WERI-Rb-1 (cell line): ENCODE data around the gene MARCHF10.

Experiments
- DNase-seq: peaks from one replicate; pipeline ENCODE4 v3.0.0-alpha.2; 2020
- H3K27ac ChIP-seq: fragments of 250-450 bp; sonication (Bioruptor Pico); 2 replicates; pipeline ENCODE4 v1.5.1; 2020; ENCODE audit warnings: mild to moderate bottlenecking, moderate library complexity
- H3K27me3 ChIP-seq: fragments of 250-450 bp; sonication (Bioruptor Pico); 2 replicates; pipeline ENCODE4 v1.5.1; 2021; ENCODE audit warnings: mild to moderate bottlenecking, low read depth, moderate library complexity; ENCODE audit not compliant: insufficient read depth, severe bottlenecking
- H3K36me3 ChIP-seq: fragments of 250-450 bp; sonication (Bioruptor Pico); 2 replicates; pipeline ENCODE4 v1.5.1; 2020; ENCODE audit warnings: mild to moderate bottlenecking, moderate library complexity
- H3K4me3 ChIP-seq: 2 replicates; pipeline ENCODE4 v1.5.1; 2011; ENCODE audit warnings: low read depth, mild to moderate bottlenecking, control low read depth, low read length
- H3K9me3 ChIP-seq: fragments of 250-450 bp; sonication (Bioruptor Pico); 2 replicates; pipeline ENCODE4 v1.5.1; 2021; ENCODE audit warnings: mild to moderate bottlenecking, moderate library complexity; ENCODE audit not compliant: severe bottlenecking
- CTCF ChIP-seq: IDR thresholded peaks from 2 replicates; pipeline ENCODE4 v1.5.1; 2011; ENCODE audit warnings: low read depth, mild to moderate bottlenecking, control low read depth, inconsistent platforms, low read length

MARCHF10 gene

DNA sequence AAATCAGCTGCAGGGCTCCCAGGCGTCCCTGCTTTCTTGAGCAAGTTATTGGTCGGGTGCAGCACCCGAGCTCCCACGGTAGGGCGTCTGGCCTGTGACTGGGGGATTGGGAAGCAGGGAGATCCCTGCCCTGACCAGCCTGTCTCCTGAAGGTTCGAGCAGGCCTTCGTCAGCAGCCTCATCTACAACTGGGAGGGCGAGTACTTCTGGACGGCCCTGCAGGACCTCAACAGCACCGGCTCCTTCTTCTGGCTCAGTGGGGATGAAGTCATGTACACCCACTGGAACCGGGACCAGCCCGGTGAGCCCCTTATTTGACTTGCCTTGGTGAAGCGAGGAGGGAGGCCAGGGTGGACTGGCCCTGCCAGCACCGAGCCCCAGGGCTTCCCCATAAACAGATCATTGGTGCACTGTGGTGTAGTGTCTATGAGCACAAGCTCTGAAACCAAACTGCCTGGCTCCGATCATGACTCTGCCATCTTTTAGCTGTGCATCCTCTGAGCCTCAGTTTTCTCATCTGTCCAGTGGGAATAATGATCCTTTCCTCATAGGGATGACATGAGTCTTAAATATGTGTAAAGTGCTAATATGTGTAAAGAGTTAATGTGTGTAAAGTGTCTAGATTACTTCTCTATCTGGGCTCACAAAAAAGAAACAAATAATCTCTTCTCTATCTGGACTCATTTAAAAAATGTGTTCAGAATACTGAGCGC lies 131.7 kb downstream of the MARCHF10 start:
- Histone ChIP-seq H3K36me3 (no peaks in the 10 kb centered on the region), H3K27ac (peak overlapping the region; percentile 70), H3K4me3 (no peak overlapping the region), H3K27me3 (no peaks in the 10 kb centered on the region), H3K9me3 (no peaks in the 10 kb centered on the region)
- DNase-seq, result no peak
- no peak for TF ChIP-seq CTCF

GRCh38 chr17:62675701-62676100 lies 132.4 kb downstream of the MARCHF10 start:
- no peaks in the 10 kb centered on the region for H3K36me3 ChIP-seq
- H3K27ac ChIP-seq, result no peak overlapping the region
- H3K27me3 ChIP-seq, result no peaks in the 10 kb centered on the region
- H3K4me3 ChIP-seq, result no peak overlapping the region
- no peak for TF ChIP-seq CTCF
- no peaks in the 10 kb centered on the region for H3K9me3 ChIP-seq
- DNase-seq, result no peak

DNA sequence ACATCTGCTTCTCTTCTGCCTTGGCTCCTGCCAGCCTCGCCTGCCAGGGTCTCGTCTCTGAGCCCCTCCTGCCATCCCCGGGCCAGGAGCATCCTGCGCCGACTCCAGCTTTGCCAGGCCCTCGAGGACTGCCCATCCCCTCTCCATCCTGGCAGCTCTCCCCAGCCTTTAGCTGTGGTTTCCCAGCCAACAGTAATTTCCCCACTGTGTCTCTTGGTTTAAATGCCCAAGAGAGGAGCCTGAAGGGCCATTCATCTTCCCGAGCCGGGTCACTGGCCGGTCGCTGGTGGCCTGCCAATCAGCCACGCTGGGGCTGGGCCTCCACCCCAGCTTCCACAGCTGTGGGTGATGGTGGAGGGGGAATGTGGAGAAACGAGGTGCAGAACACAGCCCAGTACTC lies 132.9 kb downstream of the MARCHF10 start:
- no peak for DNase-seq
- Histone ChIP-seq H3K4me3 (no peak overlapping the region), H3K9me3 (no peaks in the 10 kb centered on the region), H3K27ac (no peak overlapping the region), H3K27me3 (no peaks in the 10 kb centered on the region), H3K36me3 (no peaks in the 10 kb centered on the region)
- no peak for TF ChIP-seq CTCF

DNA sequence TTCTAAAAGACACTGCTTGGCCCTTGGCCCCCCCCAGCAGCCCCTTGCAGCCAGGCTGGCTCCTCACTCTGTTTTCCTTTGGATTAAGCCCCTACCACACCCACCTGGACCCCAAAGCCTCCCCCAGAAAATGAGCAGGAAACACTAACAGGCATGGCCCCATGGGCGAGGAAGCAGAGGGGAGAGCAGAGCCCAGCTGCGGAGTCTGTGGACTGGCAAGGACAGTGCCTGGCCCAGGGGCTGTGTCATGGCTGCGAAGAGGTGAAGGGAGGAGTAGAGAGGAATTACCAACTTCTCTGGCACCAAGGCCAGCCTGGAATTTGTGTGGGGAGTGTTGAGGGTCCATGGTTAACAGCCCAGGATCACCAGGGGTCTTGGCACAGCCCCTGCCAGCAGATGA lies 133.3 kb downstream of the MARCHF10 start:
- Histone ChIP-seq H3K27me3 (no peaks in the 10 kb centered on the region), H3K27ac (no peak overlapping the region), H3K36me3 (no peaks in the 10 kb centered on the region), H3K4me3 (no peak overlapping the region), H3K9me3 (no peaks in the 10 kb centered on the region)
- no peak for TF ChIP-seq CTCF
- DNase-seq, result no peak

GRCh38 chr17:62674363-62674739 lies 133.8 kb downstream of the MARCHF10 start:
- Histone ChIP-seq H3K27me3 (no peaks in the 10 kb centered on the region), H3K27ac (no peak overlapping the region), H3K9me3 (no peaks in the 10 kb centered on the region), H3K4me3 (no peak overlapping the region), H3K36me3 (no peaks in the 10 kb centered on the region)
- TF ChIP-seq CTCF, result no peak
- no peak for DNase-seq

- H3K36me3 ChIP-seq, result no peaks in the 10 kb centered on the region
- no peaks in the 10 kb centered on the region for H3K9me3 ChIP-seq
- H3K4me3 ChIP-seq, result no peak overlapping the region
- no peak for TF ChIP-seq CTCF
- no peak overlapping the region; the same call in 1 of the 2 replicates for H3K27ac ChIP-seq
- no peaks in the 10 kb centered on the region for H3K27me3 ChIP-seq
- peak; percentile 42 for DNase-seq
Observed at GRCh38 chr17:62673614-62674362, 134.3 kb downstream of the MARCHF10 start.
